ENCODE measurements around the gene NUP42. TPM values are rescaled to one million over a fixed set of nuclear protein-coding genes. Genes with fewer than 3 reads are reported as not detected.

NUP42 gene
- total RNA-seq, 1 experiment from 2014 or later, result 62.8 TPM

- no peaks in the 10 kb centered on the region for H3K9me3 Mint-ChIP-seq (ENCODE audit: low read depth, unreplicated experiment)
- no peak for TF ChIP-seq CTCF (IDR thresholded peaks at IDR 0.05; ENCODE audit: unreplicated experiment)
- intact Hi-C loops (cut with micrococcal nuclease; ENCODE audit: unreplicated experiment), result no loop called here
- BruUV-seq (replicated peaks), result no TSS peak
- no peaks in the 10 kb centered on the region for H3K27me3 Mint-ChIP-seq (ENCODE audit: unreplicated experiment)
- H3K36me3 Mint-ChIP-seq (ENCODE audit: insufficient read depth, unreplicated experiment), result no peaks in the 10 kb centered on the region
- no peak overlapping the region for H3K27ac Mint-ChIP-seq (ENCODE audit: unreplicated experiment)
- no peak for DNase-seq
- no peak overlapping the region for H3K4me3 Mint-ChIP-seq (ENCODE audit: low read depth, unreplicated experiment)
- H3K4me1 Mint-ChIP-seq (ENCODE audit: low read depth, unreplicated experiment), result peaks cover 20% of the 10 kb centered on the region
- CTCF ChIA-PET, result interaction anchor here (0.5 to 0.8 kb wide), 3 partner anchors 14 to 513 kb away, joined by 3 read pairs; no protein-coding TSS in a partner anchor
Observed at GRCh38 chr7:23214938-23215337, 33.1 kb downstream of the NUP42 start.

- CTCF ChIA-PET, result no interaction called here
- H3K36me3 Mint-ChIP-seq (ENCODE audit: insufficient read depth, unreplicated experiment), result no peaks in the 10 kb centered on the region
- no peaks in the 10 kb centered on the region for H3K27me3 Mint-ChIP-seq (ENCODE audit: unreplicated experiment)
- no peaks in the 10 kb centered on the region for H3K9me3 Mint-ChIP-seq (ENCODE audit: low read depth, unreplicated experiment)
- no peak for TF ChIP-seq CTCF (IDR thresholded peaks at IDR 0.05; ENCODE audit: unreplicated experiment)
- no TSS peak for BruUV-seq (replicated peaks)
- peaks cover 20% of the 10 kb centered on the region for H3K4me1 Mint-ChIP-seq (ENCODE audit: low read depth, unreplicated experiment)
- no peak for DNase-seq
- no peak overlapping the region for H3K27ac Mint-ChIP-seq (ENCODE audit: unreplicated experiment)
- no peak overlapping the region for H3K4me3 Mint-ChIP-seq (ENCODE audit: low read depth, unreplicated experiment)
- intact Hi-C loops (cut with micrococcal nuclease; ENCODE audit: unreplicated experiment), result no loop called here
Observed at GRCh38 chr7:23216021-23216420, 34.2 kb downstream of the NUP42 start.

- Mint-ChIP-seq H3K36me3 (ENCODE audit: insufficient read depth, unreplicated experiment) (no peaks in the 10 kb centered on the region), H3K4me1 (ENCODE audit: low read depth, unreplicated experiment) (no peaks in the 10 kb centered on the region), H3K4me3 (ENCODE audit: low read depth, unreplicated experiment) (no peak overlapping the region), H3K9me3 (ENCODE audit: low read depth, unreplicated experiment) (no peaks in the 10 kb centered on the region), H3K27me3 (ENCODE audit: unreplicated experiment) (peaks cover 3% of the 10 kb centered on the region), H3K27ac (ENCODE audit: unreplicated experiment) (no peak overlapping the region)
- BruUV-seq (replicated peaks), result no TSS peak
- CTCF ChIA-PET, result no interaction called here
- TF ChIP-seq CTCF (IDR thresholded peaks at IDR 0.05; ENCODE audit: unreplicated experiment), result no peak
- DNase-seq, result no peak
- intact Hi-C loops (cut with micrococcal nuclease; ENCODE audit: unreplicated experiment), result no loop called here
Observed at GRCh38 chr7:23218196-23218595, 36.3 kb downstream of the NUP42 start.

GRCh38 chr7:23220690-23221305, 39.0 kb downstream of the NUP42 start:
- Mint-ChIP-seq H3K4me3 (ENCODE audit: low read depth, unreplicated experiment) (no peak overlapping the region), H3K27me3 (ENCODE audit: unreplicated experiment) (peaks cover 20% of the 10 kb centered on the region), H3K4me1 (ENCODE audit: low read depth, unreplicated experiment) (no peaks in the 10 kb centered on the region), H3K27ac (ENCODE audit: unreplicated experiment) (no peak overlapping the region), H3K36me3 (ENCODE audit: insufficient read depth, unreplicated experiment) (no peaks in the 10 kb centered on the region), H3K9me3 (ENCODE audit: low read depth, unreplicated experiment) (no peaks in the 10 kb centered on the region)
- BruUV-seq (replicated peaks), result no TSS peak
- CTCF ChIA-PET, result no interaction called here
- TF ChIP-seq CTCF (IDR thresholded peaks at IDR 0.05; ENCODE audit: unreplicated experiment), result no peak
- no peak for DNase-seq
- intact Hi-C loops (cut with micrococcal nuclease; ENCODE audit: unreplicated experiment), result no loop called here
